GM19468 (cell line): Measurements from ENCODE around the gene TNIP1.

Source experiments
- ATAC-seq: cut with Tn5 transposase; IDR thresholded peaks from one replicate; pipeline ENCODE4 v1.9.1; 2021; ENCODE audit warnings: mild to moderate bottlenecking, moderate library complexity, moderate number of reproducible peaks; ENCODE audit not compliant: unreplicated experiment; ENCODE audit errors: extremely low read depth

TNIP1 gene

GRCh38 chr5:151107084-151107483 is 26.2 kb upstream of the TNIP1 start:
- no peak for ATAC-seq

GRCh38 chr5:151106509-151106908 is 25.7 kb upstream of the TNIP1 start:
- no peak for ATAC-seq

GRCh38 chr5:151106043-151106442 is 25.2 kb upstream of the TNIP1 start:
- ATAC-seq = no peak

DNA sequence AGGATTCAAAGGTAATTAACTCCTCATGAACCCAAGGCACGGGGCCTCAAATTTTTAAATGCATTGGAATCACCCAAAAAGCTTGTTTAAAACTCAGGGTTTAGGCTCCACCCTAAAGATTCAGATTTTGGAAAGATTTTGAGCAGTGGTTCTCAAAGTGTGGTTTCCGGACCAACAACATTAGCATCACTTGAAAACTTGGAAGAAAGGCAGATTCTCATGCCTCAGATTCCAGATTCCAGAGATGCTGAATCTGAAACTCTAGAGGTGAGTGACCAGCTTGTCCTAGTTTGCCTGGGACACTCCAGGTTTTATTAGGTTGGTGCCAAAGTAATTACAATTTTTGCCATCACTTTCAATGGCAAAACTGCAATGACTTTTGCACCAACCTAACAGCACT is 24.7 kb upstream of the TNIP1 start:
- no peak for ATAC-seq

GRCh38 chr5:151104795-151105194 is 24.0 kb upstream of the TNIP1 start:
- no peak for ATAC-seq

GRCh38 chr5:151101746-151102145 is 20.9 kb upstream of the TNIP1 start:
- ATAC-seq = no peak

DNA sequence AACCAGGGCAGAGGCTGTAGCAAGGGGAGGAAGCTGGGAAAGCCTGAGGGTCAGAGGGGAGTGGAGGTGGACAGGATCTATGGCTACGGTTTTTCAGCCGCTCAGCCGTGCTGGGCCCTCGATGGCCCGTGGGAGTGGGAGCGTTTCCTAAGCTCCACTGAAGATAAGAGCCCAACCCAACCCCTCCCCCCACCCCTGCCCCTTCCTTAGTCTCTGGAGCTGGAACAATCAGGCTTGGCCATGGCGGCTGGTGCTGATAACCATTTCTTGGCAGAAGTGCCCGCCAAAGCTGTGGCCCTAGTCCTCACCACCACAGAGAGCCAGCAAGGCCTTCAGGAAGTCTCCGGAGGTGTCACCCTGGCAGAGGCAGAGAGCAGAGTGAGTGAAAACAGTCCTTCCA is 20.3 kb upstream of the TNIP1 start:
- no peak for ATAC-seq

DNA sequence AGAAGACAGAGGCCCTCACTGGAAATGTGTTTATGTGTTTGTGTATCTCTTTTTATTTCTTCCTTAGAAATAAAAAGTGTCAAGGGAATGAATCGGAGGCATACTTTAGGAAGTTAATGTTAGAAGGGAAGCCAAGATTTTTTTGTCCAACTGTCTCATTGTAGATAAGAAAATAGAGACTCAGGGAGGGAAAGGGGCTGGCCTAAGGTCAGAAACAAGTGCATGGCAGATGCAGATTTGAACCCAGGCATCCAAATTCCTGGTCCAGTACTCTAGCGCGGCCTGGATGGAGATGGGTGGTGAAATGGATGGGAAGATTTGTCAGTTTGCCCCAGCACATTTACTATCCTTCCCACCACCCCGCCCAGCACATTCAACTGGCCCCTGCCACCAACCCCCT is 19.8 kb upstream of the TNIP1 start:
- ATAC-seq = no peak

- no peak for ATAC-seq
Measured at GRCh38 chr5:151098768-151099121, 17.9 kb upstream of the TNIP1 start.

- ATAC-seq = no peak
Measured at GRCh38 chr5:151097820-151098767, 17.3 kb upstream of the TNIP1 start.

DNA sequence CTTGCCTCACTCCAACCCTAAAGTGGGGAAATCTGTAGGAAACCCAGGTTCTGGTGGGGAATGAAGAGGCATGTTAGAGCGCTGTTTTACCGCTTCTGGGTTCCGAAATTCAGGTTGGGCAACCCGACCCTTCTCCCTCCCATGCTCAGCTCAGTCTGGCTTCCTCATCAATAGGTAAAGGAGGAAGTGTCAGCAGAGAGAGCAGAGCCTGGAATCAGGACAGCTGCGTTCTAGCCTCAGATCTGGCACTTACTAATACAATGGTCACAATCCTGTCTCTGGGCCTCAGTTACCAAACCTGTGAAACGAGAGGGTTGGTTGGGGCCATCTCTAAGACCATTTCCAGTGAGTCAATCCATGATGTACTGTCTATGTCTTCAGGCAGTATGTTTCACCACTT is 16.2 kb upstream of the TNIP1 start:
- ATAC-seq = no peak

DNA sequence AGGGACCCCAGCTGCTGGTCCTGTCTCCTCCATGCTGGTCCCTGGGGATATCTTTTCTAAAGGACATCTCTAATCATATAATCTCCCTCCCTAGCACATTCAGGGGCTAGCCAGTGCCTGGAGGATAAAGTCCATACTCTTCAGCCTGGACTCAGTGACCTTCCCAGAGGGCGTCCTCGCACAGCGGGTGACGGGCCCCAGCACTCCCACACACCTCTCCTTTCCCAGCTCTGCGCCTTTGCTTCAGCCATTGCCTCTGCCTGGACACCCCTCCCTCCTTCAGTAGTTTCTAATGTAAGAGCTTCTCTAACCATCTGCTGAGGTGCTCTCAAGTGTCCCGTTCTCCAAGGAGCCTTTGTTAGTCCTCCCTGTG is 15.2 kb upstream of the TNIP1 start:
- no peak for ATAC-seq

DNA sequence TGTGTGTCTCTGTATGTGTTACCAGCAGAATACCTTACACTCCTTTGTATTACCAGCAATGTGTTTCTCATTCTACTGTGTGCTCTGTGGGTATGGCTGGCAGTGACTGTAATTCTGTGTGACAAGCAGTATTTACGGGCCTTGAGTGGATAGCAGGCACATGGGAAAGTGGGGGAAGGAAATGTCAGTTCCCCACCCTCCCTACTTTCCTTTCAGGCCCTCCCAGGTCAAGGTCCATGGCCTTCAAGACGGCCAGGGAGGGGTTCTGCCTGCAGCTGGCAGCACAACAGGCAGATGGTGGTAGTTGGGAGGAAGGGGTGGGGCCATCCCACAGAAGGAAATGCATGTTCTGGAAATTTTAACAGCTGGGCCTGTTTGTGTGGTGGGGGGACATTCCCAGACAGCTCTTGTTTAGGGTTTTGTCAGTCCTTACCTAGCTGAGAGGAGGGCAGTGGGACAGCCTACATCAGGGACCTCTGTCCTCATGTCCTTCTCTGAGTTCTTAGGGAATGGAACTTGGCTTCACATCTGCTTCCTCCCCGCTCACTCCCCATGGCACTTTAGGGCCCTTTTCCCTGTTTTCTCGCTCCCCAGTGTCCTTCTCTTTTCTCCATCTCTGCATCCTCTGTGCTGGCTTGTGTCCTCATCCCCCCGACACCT is 14.6 kb upstream of the TNIP1 start:
- no peak for ATAC-seq

- no peak for ATAC-seq
Measured at GRCh38 chr5:151094852-151095245, 14.0 kb upstream of the TNIP1 start.

- ATAC-seq = peak; percentile 44
Measured at GRCh38 chr5:151094030-151094851, 13.4 kb upstream of the TNIP1 start.

- ATAC-seq = no peak
Measured at GRCh38 chr5:151093476-151093889, 12.6 kb upstream of the TNIP1 start.

GRCh38 chr5:151092762-151093161 is 11.9 kb upstream of the TNIP1 start:
- ATAC-seq = no peak

- no peak for ATAC-seq
Measured at GRCh38 chr5:151089726-151090125, 8.9 kb upstream of the TNIP1 start.

DNA sequence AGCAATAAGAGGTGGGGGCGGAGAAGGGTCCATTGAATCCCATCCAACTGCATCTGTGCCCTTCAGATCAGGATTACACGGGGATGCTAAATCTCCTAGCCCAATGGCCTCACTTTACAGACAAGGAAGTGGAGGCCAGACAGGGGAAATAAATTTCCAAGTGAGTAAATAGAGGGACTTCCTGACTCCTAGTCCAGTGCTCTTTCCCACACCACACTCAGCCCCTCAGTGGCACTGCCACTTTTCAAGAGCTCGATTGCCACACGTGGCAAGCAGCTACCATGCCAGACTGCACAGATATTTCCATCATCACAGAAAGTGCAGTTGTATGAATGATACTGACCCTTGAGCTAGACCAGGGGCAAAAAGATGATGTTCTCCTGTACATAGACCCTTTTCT is 8.2 kb upstream of the TNIP1 start:
- ATAC-seq = no peak

- no peak for ATAC-seq
Measured at GRCh38 chr5:151087486-151087885, 6.7 kb upstream of the TNIP1 start.

DNA sequence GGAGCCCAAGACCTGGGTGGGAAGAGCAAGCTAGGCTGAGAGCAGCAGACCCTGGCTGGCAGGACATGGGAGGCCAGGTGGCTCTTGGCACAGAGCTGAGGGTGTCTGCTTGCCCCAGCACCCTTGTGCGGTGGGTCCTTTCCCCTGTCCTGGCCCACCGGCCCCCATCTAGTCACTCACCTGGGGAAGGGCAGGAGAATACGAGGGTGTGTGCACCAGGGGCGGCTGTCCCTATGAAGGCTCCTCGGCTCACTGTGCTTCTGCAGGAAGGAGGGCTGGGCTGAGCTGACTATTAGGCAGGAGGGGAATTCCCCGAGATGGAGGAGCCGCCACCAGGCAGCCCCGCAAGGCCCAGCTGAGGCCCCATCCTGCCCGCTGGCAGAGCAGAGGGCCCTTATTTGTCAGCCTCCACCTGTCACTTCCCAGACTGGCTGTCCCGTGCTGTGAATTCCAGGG is 6.1 kb upstream of the TNIP1 start:
- peak; percentile 70 for ATAC-seq
